Measurements from ENCODE around the gene DENND2C. TPM values are rescaled to one million over a fixed set of nuclear protein-coding genes. Genes with fewer than 3 reads are reported as not detected.

The DENND2C gene
- total RNA-seq, 1 experiment from 2014 or later, result 0.70 TPM

DNA sequence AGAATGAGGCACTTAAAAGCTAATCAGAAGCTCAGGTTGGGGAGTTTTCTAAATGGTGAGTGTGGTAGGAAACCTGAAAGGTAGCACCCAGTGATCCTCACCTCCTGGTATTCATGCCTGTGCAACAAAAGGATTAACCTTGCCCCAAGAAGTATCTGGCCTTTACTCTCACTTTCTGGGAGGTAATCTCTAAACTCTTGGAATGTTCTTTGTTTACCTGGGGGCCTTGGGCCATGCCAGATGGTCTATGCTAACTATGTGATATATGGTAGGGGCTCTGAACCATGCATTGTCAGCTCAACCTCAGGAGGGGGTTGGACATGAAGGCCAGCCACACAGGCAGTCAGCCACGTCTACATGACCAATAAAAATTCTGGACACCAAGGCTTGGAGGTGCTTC is 134.4 kb downstream of the DENND2C start:
- POLR2A ChIA-PET (ENCODE audit: unreplicated experiment), result no interaction called here

More for the DNA sequence above, 134.4 kb downstream of the DENND2C start:
- TF ChIP-seq EZH2 (IDR thresholded peaks at IDR 0.05; ENCODE audit: low read depth), result no peak
- TF ChIP-seq, protein P1, sequence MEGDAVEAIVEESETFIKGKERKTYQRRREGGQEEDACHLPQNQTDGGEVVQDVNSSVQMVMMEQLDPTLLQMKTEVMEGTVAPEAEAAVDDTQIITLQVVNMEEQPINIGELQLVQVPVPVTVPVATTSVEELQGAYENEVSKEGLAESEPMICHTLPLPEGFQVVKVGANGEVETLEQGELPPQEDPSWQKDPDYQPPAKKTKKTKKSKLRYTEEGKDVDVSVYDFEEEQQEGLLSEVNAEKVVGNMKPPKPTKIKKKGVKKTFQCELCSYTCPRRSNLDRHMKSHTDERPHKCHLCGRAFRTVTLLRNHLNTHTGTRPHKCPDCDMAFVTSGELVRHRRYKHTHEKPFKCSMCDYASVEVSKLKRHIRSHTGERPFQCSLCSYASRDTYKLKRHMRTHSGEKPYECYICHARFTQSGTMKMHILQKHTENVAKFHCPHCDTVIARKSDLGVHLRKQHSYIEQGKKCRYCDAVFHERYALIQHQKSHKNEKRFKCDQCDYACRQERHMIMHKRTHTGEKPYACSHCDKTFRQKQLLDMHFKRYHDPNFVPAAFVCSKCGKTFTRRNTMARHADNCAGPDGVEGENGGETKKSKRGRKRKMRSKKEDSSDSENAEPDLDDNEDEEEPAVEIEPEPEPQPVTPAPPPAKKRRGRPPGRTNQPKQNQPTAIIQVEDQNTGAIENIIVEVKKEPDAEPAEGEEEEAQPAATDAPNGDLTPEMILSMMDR (conservative IDR thresholded peaks at IDR 0.05), result no peak
- intact Hi-C loops (cut with micrococcal nuclease; ENCODE audit: unreplicated experiment), result no loop called here
- H4K20me1 ChIP-seq (ENCODE audit: insufficient read depth), result no peaks in the 10 kb centered on the region
- H3K4me2 ChIP-seq, result no peak overlapping the region
- H3F3A ChIP-seq (ENCODE audit: insufficient read depth, low read depth), result peaks cover 1% of the 10 kb centered on the region; the same call in 1 of the 2 replicates
- no peaks in the 10 kb centered on the region for H3K9me2 ChIP-seq (ENCODE audit: insufficient read depth)
- no peak for DNase-seq
- no peak overlapping the region for H2AFZ ChIP-seq
- H3K36me3 ChIP-seq (ENCODE audit: low read depth), result no peaks in the 10 kb centered on the region
- no TSS peak for BruUV-seq (replicated peaks)
- H3K79me2 ChIP-seq (ENCODE audit: low read depth), result no peaks in the 10 kb centered on the region
- no peaks in the 10 kb centered on the region for H3K27me3 ChIP-seq (ENCODE audit: insufficient read depth, low read depth)
- no peak overlapping the region for H3K27ac ChIP-seq
- H3K4me1 ChIP-seq (replicated peaks; ENCODE audit: insufficient read depth), result peaks cover 11% of the 10 kb centered on the region
- no peaks in the 10 kb centered on the region for H3K9me3 ChIP-seq (ENCODE audit: insufficient read depth, low read depth)
- H3K4me3 ChIP-seq, result no peak overlapping the region
- CTCF ChIA-PET, result no interaction called here

Other genes starting within 250 kb of the DENND2C start
- gene TRIM33, start 158.8 kb downstream of the DENND2C start, total RNA-seq (2021), result 30.0 and 38.7 TPM in 2 replicates
- gene BCAS2, start 88.4 kb downstream of the DENND2C start, total RNA-seq (2021), result 25.2 and 36.7 TPM in 2 replicates
- not detected in 2 replicates for gene AMPD1, start 25.5 kb upstream of the DENND2C start, total RNA-seq (2021)
- 28.5 and 37.8 TPM in 2 replicates for gene NRAS, start 46.7 kb upstream of the DENND2C start, total RNA-seq (2021)
- 536 and 650 TPM in 2 replicates for gene CSDE1, start 87.9 kb upstream of the DENND2C start, total RNA-seq (2021)
- gene SIKE1, start 110.6 kb upstream of the DENND2C start, total RNA-seq (2021), result 61.4 and 61.9 TPM in 2 replicates
- gene SYCP1, start 184.8 kb upstream of the DENND2C start, total RNA-seq (2021), result not detected in 2 replicates

Data from PC-9 (cell line).